Kasumi-1 (cell line): Measurements from ENCODE around the gene ZEB2.

Experiments
- DNase-seq, 2 experiments: peaks; one replicate each; lab custom pipeline; 2025; lab: John Stamatoyannopoulos, UW

The ZEB2 gene

DNA sequence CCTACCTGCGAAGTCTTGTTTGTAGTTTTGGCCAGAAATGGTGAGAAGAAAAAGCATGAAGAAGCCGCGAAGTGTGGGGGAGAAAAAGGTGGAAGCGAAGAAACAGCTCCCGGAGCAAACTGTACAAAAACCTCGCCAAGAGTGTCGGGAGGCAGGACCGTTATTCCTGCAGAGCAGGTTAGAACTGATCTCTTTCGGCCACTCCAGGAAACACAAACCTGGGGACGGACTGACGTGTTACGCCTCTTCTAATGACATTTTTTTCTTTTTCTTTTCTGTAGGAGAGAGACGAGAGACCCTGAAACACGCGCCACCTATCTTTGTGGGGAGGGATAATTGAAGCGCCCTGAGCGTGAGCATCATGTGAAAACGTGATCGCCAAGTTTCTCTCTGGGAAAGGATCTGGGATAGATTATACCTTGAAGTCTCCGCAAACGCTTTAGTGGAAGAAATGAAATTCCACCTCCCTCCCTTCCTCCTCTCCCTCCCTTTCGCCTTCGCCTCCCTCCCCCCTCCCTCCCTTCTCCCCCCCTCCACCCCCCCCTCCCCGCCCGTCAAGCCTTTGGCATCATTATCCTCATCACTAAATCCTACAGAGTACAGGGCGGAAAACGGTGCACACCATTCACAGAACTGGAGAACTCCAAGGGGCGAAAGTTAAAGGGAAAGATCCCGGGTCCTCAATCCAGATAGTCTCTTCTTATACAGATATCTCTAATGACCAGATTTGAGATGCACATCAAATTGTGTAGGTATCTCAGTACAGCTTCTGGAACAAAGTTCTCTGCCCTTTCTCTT is at the start of gene ZEB2:
ZEB2 (minus strand) TSS at position 186 of the 798 bp plus-strand sequence. CDS start 2,769 bp downstream, outside the sequence.
- peak; percentile 99 to 100 for DNase-seq

DNA sequence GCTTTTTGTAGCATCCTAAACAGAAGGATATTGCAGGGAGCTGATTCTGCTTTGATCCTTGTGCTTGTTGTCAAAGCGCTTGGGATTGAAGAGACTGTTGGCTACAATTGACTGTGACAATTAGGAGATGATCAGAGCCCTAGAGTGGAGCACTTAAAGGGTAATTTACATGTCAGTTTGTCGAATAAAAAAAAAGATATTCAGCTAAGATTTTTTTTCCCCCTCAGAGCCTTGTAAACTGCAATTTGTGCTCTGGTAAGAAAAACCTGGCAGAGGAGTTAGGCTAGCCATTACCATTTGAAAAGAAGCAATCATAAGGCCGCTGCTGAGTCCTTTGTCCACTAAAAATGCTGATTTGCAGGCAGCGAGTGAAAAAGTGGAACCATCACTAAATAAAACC is 47.8 kb upstream of the ZEB2 start:
- no peak for DNase-seq

DNA sequence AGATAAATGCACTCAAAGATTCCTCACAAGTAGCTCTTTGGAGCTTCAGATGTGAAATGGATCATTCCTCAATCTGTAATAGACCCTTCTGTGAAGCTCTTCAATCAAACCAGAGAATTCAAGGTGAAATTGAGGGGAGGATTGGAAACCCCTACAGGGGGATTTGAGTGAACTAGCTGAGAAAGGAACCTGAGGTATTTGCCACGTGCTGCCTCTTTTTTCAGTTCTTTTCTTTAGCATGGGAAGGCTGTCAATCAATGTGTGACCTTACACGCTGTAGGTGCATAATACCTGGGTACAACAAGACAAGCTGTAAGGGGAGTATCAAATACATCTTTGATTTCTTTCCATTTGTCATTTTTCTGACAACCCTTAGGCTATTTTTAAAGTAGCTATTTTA is 46.5 kb upstream of the ZEB2 start:
- no peak for DNase-seq

DNA sequence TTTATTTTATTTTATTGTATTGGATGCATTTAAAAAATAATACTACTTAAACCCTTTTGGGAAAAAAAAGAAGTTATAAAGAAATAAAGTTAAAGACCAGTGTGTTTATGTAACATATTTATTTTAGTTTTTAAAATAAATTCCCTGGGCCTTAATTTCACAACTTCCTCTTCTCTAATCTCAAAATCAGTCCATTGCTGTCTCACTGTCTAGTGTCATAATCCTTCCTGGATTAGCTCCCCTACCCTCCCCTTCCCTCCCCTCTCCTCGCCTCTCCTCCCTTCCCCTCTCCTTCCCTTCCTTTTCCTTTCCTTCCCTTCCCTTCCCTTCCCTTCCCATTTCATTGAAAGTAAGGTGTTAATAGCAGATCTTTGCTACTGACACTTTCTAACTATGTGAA is 40.3 kb upstream of the ZEB2 start:
- peak; percentile 62 to 66 for DNase-seq

DNA sequence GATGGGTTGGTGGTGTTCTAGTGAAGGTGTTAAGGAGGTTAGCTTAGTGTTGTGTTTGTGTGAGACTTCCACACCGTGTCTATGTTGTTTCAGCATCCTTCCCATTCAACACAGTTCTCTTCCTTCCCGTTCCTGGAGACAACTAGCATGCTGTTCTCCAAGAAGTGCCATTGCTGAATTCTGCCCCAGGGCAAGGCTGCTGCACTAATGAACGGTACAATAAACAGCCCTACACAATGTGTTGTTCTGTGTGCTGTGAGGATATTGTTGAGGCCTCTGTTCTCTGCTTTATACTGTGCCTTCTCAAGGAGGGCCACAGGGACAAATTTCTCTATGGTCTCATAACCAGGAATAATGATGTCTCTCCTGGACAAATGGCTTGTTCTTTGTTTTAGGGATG is 39.8 kb upstream of the ZEB2 start:
- no peak for DNase-seq

DNA sequence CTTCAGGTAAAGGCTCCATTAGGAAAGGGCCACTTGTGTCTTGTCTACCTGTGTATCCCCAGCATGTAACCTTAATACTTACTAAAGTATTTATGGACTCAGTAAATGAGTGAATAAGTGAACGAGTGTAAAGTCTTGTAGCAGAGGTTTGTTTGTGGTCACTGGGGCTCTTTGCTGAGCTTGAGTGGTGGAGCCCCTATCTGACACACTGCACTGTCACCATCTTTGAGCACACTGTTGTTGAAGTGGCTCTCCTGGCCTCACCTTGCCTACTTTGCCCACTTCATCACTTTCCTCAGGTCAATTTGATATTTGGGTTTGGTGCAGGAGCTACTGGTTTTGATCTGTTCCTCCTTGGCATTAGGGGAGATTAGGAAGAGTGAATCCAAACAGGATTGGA is 39.3 kb upstream of the ZEB2 start:
- no peak for DNase-seq

DNA sequence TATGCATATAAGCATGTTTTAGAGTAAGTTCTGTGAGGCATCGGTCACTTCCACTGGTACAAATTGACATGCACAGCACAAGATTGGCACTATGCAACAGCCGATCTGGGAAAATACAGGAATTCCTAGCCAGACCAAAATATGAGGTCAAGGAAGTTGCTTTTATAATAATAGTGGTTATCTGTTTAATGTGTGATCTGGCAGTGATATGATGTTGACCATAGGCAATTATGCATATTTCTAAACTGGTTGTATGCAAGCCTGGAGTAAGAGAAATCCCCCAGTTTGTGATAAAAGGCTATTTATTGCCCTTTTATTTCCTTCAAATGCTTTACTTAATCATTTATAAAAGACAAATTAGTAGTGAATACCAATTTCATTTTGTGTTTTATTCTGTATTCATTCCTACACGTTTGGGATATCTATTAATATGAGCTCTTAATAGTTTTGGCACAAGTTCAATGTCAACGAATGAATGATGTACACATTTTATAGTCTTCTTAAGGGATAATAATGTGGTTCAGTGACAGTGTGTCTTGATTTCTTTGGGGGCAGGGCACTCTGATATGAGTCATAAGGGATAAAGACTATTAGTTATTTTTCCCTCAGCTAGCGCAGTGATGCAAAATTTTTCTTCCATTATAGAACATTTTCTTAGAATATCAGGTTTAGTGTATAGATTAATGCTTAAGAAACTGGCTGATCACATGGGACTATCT is 34.7 kb upstream of the ZEB2 start:
- DNase-seq = no peak

DNA sequence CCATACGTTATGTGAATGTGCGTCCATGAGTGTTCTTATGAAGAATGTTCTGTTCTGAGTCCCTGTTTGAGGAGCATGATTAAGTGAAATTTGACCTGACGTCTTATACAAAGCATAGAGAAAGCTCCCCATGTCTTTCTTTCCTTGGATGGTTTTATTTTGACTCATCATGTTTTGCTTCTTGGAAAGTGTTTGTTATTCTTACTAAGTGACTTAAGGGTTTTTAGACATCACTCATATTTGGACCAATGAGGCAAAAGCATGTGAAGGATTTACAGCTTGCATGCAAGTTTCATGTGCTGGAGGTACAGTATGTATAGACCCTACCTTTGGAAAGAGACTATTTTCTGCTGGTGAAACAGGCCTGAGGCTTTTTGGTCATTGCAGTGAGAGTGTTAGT is 33.5 kb upstream of the ZEB2 start:
- no peak for DNase-seq

DNA sequence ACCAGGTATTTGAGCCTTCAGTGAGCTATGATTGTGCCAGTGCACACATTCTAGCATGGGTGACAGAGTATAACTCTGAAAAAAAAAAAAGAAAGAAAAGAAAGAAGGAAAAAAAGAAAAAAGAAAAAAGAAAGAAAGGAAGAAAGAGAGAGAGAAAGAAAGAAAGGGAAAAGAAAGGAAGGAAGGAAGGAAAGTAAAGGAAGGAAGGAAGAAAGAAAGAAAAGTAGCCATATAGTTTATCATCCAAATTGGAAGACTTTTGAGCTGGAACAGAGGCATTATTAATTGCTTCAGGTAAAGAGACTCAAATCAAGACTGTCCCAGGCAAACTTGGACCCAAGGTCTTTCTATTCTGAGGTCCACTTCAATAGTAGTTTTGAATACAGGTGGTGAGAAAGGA is 32.9 kb upstream of the ZEB2 start:
- no peak for DNase-seq

DNA sequence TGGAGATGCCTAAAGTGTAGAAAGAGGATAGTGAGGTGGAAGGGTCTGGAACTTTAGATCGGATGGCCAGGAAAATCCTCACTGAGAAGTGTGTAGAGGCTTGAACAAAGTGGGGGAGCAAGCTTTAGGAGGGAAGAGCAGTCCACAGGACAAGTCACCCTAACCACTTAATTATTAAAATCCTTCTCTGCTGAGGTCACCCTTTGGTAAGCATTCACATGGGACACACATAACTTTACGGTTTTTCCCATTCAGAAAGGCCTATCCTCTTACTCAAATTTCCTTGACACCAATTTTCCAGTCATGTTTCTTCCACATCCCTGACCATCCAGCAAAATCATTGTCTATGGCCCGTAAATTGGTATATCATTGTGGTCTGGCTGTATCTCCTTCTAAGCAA is 31.0 kb upstream of the ZEB2 start:
- DNase-seq = no peak

DNA sequence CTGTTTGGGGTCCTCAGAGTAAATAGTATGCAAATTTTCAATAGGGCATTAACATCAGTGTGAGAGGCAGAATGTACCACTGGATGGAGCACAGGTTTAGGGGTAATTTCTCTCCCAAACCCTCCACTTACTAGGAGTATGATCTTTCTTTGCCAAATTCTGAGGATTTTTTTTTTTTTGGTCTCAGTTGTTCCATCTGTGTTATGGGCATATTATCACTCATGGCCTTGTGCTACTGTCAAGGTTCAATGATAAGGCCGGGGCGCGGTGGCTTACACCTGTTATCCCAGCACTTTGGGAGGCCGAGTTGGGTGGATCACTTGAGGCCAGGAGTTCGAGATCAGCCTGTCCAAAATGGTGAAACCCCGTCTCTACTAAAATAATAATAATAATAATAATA is 30.2 kb upstream of the ZEB2 start:
- DNase-seq = no peak

DNA sequence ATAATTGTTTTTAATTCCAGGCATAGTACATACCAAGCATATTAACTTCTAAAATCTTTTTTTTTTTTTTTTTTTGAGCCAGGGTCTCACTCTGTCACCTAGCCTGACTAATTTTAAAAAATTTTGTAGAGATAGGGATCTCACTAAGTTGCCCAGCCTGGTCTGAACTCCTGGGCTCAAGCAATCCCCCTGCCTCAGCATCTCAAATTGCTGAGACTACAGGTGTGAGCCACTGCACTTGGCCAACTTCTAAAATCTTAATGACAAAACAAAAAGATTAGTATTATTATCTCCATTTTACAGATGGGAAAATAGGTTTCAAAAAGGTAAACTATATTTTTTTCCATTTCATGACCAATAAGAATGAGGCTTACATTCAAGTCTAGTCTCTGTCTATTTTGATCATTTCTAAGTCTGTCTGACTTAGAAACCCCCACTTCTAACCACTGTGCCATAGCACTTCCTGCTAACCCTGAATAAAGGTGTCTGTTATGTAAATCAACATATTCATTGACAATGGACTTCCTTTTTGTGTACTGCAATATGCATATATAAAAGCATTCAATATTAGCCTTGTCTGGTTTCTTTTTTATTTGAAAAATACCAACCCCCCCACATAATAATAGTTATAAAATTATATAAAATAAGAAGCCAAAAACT is 28.7 kb upstream of the ZEB2 start:
- peak; percentile 67 for DNase-seq

DNA sequence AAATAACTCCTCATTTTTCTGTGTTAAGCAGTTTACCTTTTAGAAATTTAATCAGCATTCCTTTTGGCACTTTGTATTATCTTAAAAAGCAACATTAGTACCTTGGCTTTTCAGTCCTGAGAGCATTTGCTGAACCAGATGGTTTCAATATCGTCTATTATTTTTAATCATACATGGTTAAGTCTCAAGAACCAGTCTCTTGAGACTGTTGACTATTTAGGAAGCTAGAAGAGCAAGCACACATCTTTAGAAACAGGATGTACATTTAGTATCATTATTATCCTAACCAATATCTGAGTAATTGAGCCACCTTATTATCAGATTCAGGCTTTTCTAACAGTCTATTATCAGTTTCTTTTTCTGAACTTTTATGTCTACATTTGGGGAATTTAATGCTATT is 28.2 kb upstream of the ZEB2 start:
- DNase-seq = no peak

DNA sequence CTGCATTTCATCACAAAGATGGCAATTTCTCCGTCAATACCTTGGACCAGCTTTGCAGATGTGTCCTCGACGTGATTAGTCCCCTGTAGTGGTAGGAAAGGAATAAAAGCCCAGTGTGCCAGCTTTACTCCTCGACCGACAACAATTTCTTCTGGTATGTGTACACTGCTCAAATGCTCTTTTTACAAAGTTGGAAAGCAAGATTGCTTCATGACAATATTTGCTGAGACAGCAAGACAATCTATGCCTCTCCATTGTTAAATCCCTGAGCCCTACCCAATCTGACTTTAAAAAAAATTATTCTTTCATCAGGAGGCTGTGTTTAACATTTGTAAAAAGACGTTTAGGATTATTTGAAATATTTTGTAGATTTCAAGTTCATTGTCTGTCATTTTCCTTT is 27.6 kb upstream of the ZEB2 start:
- no peak for DNase-seq

DNA sequence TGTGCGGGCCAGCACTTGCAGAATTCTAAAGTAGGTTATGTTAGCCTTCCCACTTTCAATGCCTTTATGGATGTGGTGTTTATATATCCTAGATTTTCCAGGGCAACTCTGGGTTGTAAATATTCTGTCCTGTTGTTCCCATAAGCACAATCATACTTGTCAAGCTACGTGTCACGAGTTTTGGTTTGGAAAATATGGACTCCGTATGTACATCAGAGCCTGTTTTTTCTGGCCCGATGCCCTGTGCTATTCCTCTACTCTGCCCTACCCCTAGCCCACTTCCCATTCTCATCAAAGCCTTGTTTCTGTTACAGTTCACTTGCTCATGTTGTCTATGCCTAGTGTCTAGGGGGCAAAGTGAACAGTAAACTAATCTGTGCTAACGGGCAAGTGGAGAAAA is 27.0 kb upstream of the ZEB2 start:
- peak in 1 of 2 experiments; percentile 3 for DNase-seq

DNA sequence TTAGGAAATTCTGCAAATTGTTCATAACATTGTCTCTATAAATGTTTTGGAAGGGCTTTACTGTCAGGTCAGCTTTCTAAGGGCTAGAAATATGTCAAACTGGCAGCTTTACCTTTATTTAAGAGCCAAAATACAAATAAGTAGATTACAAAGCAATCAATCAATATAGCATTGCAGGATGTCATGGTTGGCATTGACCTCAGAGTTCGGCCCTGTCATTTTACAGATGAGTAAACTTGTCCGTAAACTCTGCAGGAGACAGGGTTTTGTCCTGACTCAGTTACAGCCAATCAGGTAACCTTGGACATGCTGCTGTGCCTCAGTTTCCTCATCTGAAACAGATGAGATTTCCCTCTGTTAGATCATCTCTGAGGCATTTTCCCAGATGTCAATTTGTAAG is 25.9 kb upstream of the ZEB2 start:
- no peak for DNase-seq

DNA sequence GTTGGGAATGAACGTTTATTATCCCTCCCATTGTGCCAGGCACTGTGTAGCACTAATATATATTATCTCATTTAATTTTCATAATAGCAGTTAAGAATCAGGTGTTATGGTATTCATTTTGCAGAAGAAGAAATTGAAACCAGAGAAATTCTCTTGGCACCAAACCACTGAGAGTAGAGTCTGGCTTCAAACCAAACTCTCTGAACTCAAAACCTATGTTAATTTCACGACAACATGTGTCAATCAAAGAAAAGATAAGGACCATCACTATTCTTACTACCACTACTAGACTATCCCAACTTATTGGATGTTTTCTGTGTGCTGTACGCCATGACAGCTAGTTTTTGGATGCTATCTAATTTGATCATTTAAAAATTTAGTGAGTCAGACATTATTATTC is 24.1 kb upstream of the ZEB2 start:
- DNase-seq = no peak

DNA sequence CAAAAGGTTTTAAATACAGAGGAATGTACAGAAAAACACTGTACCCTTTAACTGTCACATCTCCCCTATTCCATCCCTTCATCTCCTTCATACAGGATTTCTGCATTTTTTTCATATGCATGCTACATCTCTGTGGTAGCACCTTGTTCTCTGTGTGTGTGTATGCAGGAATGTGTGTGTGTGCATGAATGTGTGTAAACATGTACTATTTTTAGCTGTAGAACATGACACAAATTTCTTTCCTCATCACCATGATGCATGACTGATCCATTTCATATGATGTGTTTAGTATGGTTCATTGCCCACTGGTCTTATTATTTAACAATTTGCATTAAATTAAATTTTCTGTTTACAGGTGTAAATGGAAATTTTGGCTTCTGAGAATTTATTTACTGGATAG is 21.5 kb upstream of the ZEB2 start:
- no peak for DNase-seq

DNA sequence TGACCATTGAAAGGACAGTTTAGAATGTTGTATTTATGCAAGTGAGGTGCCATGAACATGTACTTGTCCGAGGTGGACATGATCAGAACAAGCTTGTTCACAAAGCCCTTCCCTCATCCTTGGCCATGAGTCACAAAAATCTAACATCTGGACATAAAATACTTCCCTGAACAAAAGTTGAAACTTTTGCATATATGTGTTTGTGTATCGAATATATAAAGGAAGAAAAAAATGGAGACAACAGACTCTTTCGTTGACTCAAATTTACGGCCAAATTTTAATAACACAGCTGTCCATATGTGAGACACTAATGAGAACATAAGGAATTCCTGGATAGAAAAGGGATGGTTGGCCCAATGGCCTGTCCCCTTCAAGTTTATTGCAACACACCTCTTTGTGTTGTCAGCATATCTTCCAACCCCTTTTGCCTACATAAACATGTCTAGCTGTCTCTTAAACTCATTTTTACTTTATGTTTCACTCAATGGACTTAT is 19.4 kb upstream of the ZEB2 start:
- DNase-seq = no peak

DNA sequence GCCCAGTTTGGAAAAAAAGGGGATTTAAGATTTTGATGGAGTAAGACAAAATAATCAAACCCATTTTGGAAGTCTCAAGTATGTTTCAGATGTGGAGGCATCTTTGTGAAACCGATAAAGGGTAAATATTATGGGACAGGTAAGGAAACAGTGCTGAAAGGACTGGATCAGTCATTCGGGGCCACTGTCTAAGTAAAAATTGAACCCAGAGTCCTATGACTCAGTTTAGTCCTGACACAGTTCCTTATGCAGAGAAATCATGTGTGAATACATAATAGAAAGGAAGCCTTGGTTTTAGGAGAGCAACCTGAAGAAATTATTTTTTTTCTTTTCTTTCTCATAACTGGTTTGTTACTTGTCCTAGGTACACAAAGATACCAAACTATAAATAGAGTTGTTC is 15.4 kb upstream of the ZEB2 start:
- no peak for DNase-seq

DNA sequence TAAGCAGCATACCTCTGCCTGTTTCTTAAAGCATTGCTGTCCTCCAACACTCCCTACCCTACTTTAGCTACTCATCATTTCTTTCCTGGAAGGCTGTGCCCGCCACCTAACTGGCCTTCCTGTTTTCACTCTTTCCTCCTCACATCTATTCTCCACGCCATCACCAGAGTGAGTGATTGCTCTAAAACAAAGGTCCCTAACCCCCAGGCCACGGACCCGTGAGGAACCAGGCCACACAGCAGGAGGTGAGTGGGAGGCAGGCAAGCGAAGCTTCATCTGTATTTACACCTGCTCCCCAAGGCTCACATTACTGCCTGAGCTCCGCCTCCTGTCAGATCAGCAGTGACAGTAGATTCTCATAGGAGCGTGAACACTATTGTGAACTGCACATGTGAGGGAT is 13.3 kb upstream of the ZEB2 start:
- no peak for DNase-seq

DNA sequence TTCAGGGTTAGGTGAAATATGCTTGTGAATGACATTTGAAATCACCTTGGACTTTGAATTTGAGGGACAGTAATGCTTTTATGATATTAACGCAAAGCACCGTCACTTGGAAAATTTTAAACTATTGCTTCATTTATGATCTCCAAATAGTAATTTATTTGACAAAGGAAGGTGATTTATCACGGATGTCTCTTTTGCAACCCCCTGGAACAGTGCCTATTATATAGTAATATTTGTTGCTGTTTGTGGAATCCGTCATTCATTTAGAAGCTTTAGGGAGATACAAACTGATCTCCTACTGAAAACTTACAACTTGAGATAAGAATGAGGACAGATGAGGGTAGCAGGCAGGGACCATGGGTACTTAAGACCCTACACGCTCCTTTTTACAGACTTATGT is 10.7 kb upstream of the ZEB2 start:
- DNase-seq = no peak

DNA sequence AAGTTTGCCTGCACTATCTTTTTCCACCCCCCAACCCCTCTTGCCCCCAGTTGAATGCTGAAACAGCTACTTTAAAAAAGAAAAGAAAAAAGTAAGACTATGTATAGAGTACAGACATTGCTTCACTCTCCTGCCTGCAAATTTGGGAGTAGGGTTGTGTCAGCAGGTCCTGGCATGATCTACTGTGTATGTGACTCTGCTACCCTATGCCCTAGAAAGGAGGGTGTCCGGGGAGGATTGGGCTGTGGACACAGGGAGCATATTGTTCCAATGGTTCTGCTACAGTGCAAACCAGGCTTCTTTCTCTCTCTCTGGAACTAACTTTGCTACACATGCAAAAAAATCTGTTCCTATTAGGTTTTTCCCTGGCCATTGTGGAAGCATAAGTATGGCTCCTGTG is 9.9 kb upstream of the ZEB2 start:
- DNase-seq = no peak
